K562 treated with DMSO at 1 percent for 4 hours (cell line): ENCODE results near the gene ALG8. TPM values are rescaled to one million over a fixed set of nuclear protein-coding genes. Genes with fewer than 3 reads are reported as not detected.

Experiments used
- total RNA-seq: library from RNA; unstranded; fragments of 300-600 nt; gene quantifications from 2 replicates; pipeline ENCODE4 v1.2.3, GENCODE V29; 2022; ENCODE audit not compliant: insufficient read depth

Gene ALG8
- total RNA-seq: 31.1 and 42.6 TPM in 2 replicates

DNA sequence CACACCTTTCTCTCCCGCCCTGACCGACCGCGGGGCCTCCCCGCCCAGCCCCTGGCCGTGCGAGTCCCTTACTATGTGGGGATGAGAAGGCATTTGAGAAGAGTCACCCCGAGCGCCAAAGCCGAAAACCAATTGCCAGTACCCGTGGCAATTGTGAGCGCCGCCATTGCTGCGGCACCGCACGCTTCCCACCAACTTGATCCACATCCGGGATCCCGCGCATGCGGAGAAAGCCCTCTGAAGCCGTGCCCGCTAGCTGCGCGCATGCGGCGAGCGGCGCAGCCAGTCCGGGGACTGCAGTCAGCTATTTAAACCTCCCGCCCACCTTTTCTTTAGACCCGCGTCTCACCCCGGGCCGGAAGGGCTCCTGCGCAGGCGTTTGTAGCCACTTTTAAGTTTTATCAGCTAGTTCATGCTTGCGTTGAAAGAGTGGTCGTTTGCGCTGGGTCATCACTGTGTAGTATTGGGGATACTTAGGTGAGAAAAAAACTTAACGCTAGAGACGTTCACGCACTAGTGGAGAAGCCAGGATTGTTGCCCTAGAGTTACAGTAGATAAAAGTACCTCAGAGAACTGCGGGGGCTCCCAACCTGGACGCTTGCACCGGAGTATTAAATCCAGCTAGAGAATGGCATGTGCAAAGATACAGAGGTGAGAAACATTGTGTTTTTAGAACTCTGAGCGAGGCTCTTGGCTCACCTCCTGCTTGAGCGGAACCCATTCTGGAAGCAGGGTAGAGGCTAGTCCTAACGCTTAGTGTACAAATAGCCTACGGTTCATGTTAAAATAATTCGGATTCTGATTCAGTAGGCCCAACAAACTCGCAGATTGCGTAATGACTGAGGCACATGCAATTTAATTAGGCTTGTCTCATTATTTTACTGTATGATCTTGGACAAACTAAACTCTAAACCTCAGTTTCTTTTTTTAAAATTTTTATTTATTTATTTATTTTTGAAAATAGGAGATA, at the start of gene ALG8:
Gene ALG8, minus strand, starts transcription at position 205 of the 970 bp plus-strand sequence. Its CDS starts 38 bp downstream, at position 167.

DNA sequence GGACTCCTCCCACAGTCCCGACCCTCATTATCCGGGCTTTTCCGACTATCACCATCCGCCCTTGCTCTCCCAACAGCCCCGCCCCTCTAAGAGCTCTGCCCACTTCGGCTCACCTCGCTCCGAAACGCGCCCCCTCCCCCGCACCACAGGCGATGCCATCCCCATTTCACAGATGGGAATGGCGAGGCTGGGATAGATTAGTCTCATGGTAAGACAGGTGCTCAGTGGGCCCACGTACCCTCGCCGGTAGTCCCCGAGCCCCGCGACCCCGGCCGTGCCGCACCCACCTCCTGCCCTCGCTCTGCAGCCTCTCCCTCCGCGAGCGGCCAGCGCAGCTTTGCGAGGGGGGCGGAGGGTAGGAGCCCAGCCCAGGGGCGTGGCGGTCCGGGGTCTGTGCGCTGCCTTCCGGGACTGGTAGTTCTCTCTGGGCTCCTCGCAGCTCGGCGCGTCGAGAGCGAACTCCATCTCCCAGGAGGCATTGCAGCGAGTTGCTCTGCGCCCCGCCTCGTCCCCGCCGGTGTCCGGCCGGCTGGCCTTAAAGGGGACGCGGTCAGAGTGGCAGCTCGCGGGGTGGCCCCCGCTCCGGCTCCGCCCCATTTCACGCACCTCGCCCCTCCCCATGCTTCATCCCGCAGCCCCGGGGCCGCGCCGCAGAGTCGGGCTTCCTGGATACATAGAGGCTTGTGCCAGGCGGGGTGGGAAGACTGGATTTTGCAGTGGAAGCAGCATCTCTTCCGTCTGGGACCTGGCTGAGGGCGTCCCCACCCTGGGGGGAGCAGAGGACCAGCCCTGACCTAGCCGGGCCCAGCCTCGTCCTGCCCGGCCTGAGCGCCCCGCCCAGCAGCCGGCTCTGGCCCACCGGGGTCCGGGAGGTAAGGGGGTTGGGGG, 49.1 kb upstream of the ALG8 start, which contains the start of the genes KCTD21 and USP35:
Gene KCTD21, minus strand, starts transcription at position 341 of the 888 bp plus-strand sequence. CDS start 14,072 bp downstream, outside the sequence.
Gene USP35, plus strand, starts transcription at position 634 of the 888 bp plus-strand sequence. CDS start 7,327 bp downstream, outside the sequence.

DNA sequence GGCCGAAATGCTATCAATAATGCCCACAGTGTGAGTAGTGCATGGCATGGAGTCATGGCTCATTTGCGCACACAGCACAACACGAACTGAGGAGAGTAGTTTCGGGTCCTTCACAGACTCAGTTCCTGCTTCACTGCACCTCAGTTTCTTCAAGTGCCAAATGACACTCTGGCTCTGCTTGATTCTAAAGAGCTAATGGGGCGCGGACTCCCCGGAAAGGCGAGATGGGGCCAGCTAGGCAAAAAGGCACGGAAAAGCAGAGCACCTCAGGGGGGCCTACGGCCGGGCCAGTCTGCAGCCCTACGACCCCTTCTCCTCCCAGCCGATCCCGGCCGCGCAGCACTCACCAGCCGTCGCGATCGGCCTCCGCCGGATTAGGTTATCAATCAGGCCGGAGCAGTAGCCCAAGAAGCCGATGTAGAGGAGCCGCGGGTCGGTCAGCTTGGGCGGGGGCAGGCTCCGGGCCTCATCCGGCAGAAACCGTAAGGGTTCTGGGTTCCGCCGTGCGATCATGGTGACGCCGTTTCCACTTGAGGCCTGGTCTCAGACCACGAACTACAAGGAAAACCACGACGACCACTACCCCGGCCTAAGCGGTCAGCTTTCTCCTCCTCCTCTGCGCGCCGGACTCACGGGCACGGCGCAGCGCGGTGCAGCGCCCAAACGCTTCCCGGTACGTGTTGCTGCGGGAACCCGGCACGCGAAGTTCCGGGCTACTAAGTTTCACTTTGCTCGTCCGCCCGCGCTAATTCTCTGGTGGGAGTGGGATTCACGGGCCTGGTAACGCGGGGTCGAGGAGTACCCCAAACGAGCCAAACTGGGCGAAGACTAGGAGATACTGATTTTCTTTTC, 60.0 kb downstream of the ALG8 start, which contains the start of gene NDUFC2:
Gene NDUFC2, minus strand, starts transcription at position 631 of the 852 bp plus-strand sequence. Its CDS starts 118 bp downstream, at position 513.

DNA sequence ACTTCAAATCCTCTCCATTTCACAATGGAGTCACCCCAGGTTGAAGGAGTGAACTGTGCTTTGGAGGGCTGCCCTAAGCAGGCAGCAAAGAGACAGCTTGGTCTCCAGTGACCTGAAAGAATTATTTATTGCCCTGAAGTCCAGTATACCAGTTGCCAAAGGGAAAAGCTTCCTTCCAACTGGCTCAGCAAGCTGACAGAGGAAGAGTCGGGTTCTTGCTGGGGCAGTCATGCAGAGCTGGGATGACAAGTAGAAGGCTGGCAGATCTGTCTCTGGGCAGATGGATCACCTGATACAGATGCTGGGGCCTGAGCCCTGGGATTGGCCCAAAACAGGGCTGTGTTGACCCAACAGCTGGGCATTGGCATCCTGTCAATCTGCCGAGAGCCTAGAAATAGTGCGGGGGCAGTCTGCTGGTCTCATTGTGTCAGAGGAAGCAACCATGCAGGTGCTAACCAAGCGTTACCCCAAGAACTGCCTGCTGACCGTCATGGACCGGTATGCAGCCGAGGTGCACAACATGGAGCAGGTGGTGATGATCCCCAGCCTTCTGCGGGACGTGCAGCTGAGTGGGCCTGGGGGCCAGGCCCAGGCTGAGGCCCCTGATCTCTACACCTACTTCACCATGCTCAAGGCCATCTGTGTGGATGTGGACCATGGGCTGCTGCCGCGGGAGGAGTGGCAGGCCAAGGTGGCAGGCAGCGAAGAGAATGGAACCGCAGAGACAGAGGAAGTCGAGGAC, 75.8 kb downstream of the ALG8 start, which contains the start of gene THRSP:
Gene THRSP, plus strand, starts transcription at position 422 of the 742 bp plus-strand sequence. Its CDS starts 21 bp downstream, at position 443.

Other genes with a start within 250 kb of the ALG8 start
- 23.2 and 29.8 TPM in 2 replicates for gene INTS4, start 145.0 kb downstream of the ALG8 start, total RNA-seq
- gene KCTD14, start 116.3 kb downstream of the ALG8 start, total RNA-seq: 0.52 TPM in 1 of 2 replicates, not detected in the other
- 1.3 and 3.1 TPM in 2 replicates for gene THRSP, start 75.8 kb downstream of the ALG8 start, total RNA-seq
- gene NDUFC2, start 59.8 kb downstream of the ALG8 start, total RNA-seq: 582 and 668 TPM in 2 replicates
- 6.5 and 10.1 TPM in 2 replicates for gene KCTD21, start 49.0 kb upstream of the ALG8 start, total RNA-seq
- 4.4 and 6.3 TPM in 2 replicates for gene USP35, start 49.3 kb upstream of the ALG8 start, total RNA-seq